GM12878 (cell line): ENCODE measurements around the gene RP2. TPM values are rescaled to one million over a fixed set of nuclear protein-coding genes. Genes with fewer than 3 reads are reported as not detected.

Experiments used
- ATAC-seq: fragments of 200-7000 bp; cut with Tn5 transposase; 3 replicates; pipeline ENCODE4 v1.9.1; 2020; ENCODE audit warnings: mild to moderate bottlenecking, moderate library complexity
- BruUV-seq: library from RNA; stranded (reverse); fragments of 400-500 nt; replicated peaks from 2 replicates; lab custom pipeline; 2021; lab: Mats Ljungman, UMichigan
- CTCF ChIA-PET: fragments of 300-600 bp; sonication (Branson Sonifier 250); formaldehyde crosslinking; extraction: SDS; loops from one replicate; lab custom pipeline; 2021; ENCODE audit warnings: inconsistent platforms; lab: Yijun Ruan, JAX
- POLR2A ChIA-PET: fragments of 350-600 bp; formaldehyde crosslinking; extraction: SDS; loops from one replicate; lab custom pipeline; 2021; ENCODE audit warnings: inconsistent platforms; lab: Charles Lee
- RAD21 ChIA-PET: fragments of 300-600 bp; sonication (Branson Sonifier 250); formaldehyde crosslinking; loops from one replicate; lab custom pipeline; 2023; ENCODE audit warnings: antibody characterized with exemption; ENCODE audit not compliant: unreplicated experiment; lab: Charles Lee
- SMC1A ChIA-PET: fragments of 300-600 bp; sonication (Branson Sonifier 250); formaldehyde crosslinking; loops from one replicate; lab custom pipeline; 2023; ENCODE audit not compliant: unreplicated experiment, uncharacterized antibody; lab: Charles Lee
- DNase-seq: peaks from one replicate; pipeline ENCODE4 v3.0.0-alpha.2; 2011; ENCODE audit warnings: low read depth, low spot score
- FAIRE-seq: peaks from 3 replicates; lab custom pipeline; 2011; peaks lifted over from hg19 to GRCh38; lab: Jason Lieb, UNC
- H2AFZ ChIP-seq: 2 replicates; pipeline ENCODE4 v1.6.0; 2011; ENCODE audit warnings: low read depth, low read length, control low read depth; ENCODE audit not compliant: control insufficient read depth
- H3K27ac ChIP-seq: 2 replicates; pipeline ENCODE4 v1.5.1; 2011; ENCODE audit warnings: control low read depth; ENCODE audit not compliant: control insufficient read depth, insufficient read depth
- H3K27me3 ChIP-seq, 2 experiments: replicated peaks in 1 of 2; 2 replicates each; pipeline versions ENCODE4 v1.6.0 to v1.6.1; 2011; ENCODE audit warnings: low read length in 1 of 2; ENCODE audit not compliant: control insufficient read depth in 2 of 2, insufficient read depth in 2 of 2
- H3K36me3 ChIP-seq, 2 experiments: 2 replicates each; pipeline ENCODE4 v1.5.1; 2011; ENCODE audit warnings: low read length in 1 of 2; ENCODE audit not compliant: control insufficient read depth in 2 of 2, insufficient read depth in 2 of 2
- H3K4me1 ChIP-seq: 2 replicates; pipeline ENCODE4 v1.6.1; 2011; ENCODE audit warnings: mild to moderate bottlenecking, low read length, moderate library complexity, mixed read lengths; ENCODE audit not compliant: control insufficient read depth, insufficient read depth
- H3K4me2 ChIP-seq: 2 replicates; pipeline ENCODE4 v1.6.0; 2011; ENCODE audit warnings: control low read depth; ENCODE audit not compliant: control insufficient read depth, insufficient read depth
- H3K4me3 ChIP-seq: fragments of 200-600 bp; sonication (generic); 2 replicates; pipeline ENCODE4 v1.5.1; 2016
- H3K79me2 ChIP-seq: 2 replicates; pipeline ENCODE4 v1.6.0; 2011; ENCODE audit warnings: low read length; ENCODE audit not compliant: control insufficient read depth, insufficient read depth
- H3K9ac ChIP-seq: 2 replicates; pipeline ENCODE4 v1.8.0; 2011; ENCODE audit warnings: low read length, control low read depth, mixed read lengths; ENCODE audit not compliant: control insufficient read depth, insufficient read depth
- H3K9me3 ChIP-seq: replicated peaks from 3 replicates; pipeline ENCODE4 v1.5.1; 2011; ENCODE audit warnings: mild to moderate bottlenecking, low read length; ENCODE audit not compliant: control insufficient read depth, insufficient read depth
- H4K20me1 ChIP-seq: 2 replicates; pipeline ENCODE4 v1.6.0; 2011; ENCODE audit not compliant: control insufficient read depth, insufficient read depth
- HCFC1 ChIP-seq: fragments of 150-350 bp; IDR thresholded peaks from 2 replicates; pipeline ENCODE4 v1.6.1; 2014; ENCODE audit warnings: low read length
- MYC ChIP-seq: IDR thresholded peaks from 2 replicates; pipeline ENCODE4 v1.6.1; 2011; ENCODE audit warnings: mild to moderate bottlenecking, low read length, moderate library complexity, inconsistent platforms; ENCODE audit not compliant: insufficient read depth, insufficient replicate concordance, insufficient read length, severe bottlenecking
- NBN ChIP-seq: fragments of 450-650 bp; IDR thresholded peaks from 2 replicates; pipeline ENCODE4 v1.6.1; 2016
- POU2F2 ChIP-seq: IDR thresholded peaks from 3 replicates; pipeline ENCODE4 v1.6.1; 2011; ENCODE audit warnings: low read depth, mild to moderate bottlenecking, low read length, borderline replicate concordance
- RELA ChIP-seq: fragments of 450-650 bp; IDR thresholded peaks from 2 replicates; pipeline ENCODE4 v1.8.0; 2014; ENCODE audit warnings: borderline replicate concordance; ENCODE audit not compliant: partially characterized antibody
- RFX5 ChIP-seq: IDR thresholded peaks from 2 replicates; pipeline ENCODE4 v1.6.1; 2011; ENCODE audit warnings: low read depth, low read length, improper control_type of control experiment
- SIN3A ChIP-seq: IDR thresholded peaks from 2 replicates; pipeline ENCODE4 v1.6.1; 2012; ENCODE audit warnings: low read depth, low read length, improper control_type of control experiment
- SIX5 ChIP-seq: IDR thresholded peaks from 2 replicates; pipeline ENCODE4 v1.6.1; 2011; ENCODE audit warnings: mild to moderate bottlenecking, low read depth, low read length, moderate library complexity; ENCODE audit not compliant: severe bottlenecking
- WGBS: methylation state at CpG from one replicate; pipeline ENCODE4 v1.1.6; 2016; ENCODE audit warnings: low lambda C conversion rate; ENCODE audit not compliant: insufficient replicate concordance, insufficient coverage; ENCODE audit errors: missing lambda C conversion rate; 5-methylcytosine and 5-hydroxymethylcytosine counted together
- in situ Hi-C: fragments of 300-500 bp; cut with MboI; formaldehyde crosslinking; loops from 9 replicates; pipeline ENCODE4 v1.14.3; 2018; ENCODE audit warnings: mixed read lengths
- intact Hi-C: fragments of 100-400 bp; cut with micrococcal nuclease; formaldehyde crosslinking; loops from one replicate; pipeline ENCODE4 v1.14.2; 2022; ENCODE audit not compliant: unreplicated experiment
- polyA plus RNA-seq, 11 experiments: library from polyadenylated mRNA; depleted of rRNA in 4 of 11; unstranded in 6 of 11; stranded (reverse) in 5 of 11; fragments of >200 nt; fragmentation: Nextera tagmentation in 4 of 11; fragmentation: Illumina TruSeq in 1 of 11; extraction: Ambion mirVana in 4 of 11; extraction: Trizol in 1 of 11; gene quantifications; 1 replicate in 1 of 11; 2 replicates in 10 of 11; pipeline versions ENCODE4 v1.2.1 to v1.2.3, GENCODE V29; 2011 to 2016; ENCODE audit warnings: inconsistent platforms in 2 of 11, missing spikeins in 2 of 11, low read depth in 1 of 11
- total RNA-seq, 4 experiments: library from RNA; depleted of rRNA in 3 of 4; stranded (reverse); fragments of >200 nt in 3 of 4; fragmentation: Illumina TruSeq in 1 of 4; extraction: Trizol in 1 of 4; gene quantifications; 2 replicates each; pipeline versions ENCODE4 v1.2.1 to v1.2.3, GENCODE V29; 2013 to 2021
- TF ChIP-seq, protein P1 (sequence below), 3 experiments: IDR thresholded peaks in 2 of 3; conservative IDR thresholded peaks in 1 of 3; 2 replicates each; pipeline ENCODE4 v1.5.1; 2011; ENCODE audit warnings: low read depth in 3 of 3, low read length in 3 of 3, mild to moderate bottlenecking in 3 of 3, control low read depth in 2 of 3, moderate library complexity in 2 of 3, inconsistent platforms in 1 of 3, mixed read lengths in 1 of 3; ENCODE audit not compliant: control insufficient read depth in 2 of 3, insufficient read depth in 1 of 3; ENCODE audit errors: extremely low read depth in 1 of 3
- TF ChIP-seq, protein P2 (sequence below): IDR thresholded peaks from 2 replicates; pipeline ENCODE4 v1.6.1; 2012; ENCODE audit warnings: low read depth, low read length, improper control_type of control experiment
- TF ChIP-seq, protein P3 (sequence below): fragments of 450-650 bp; formaldehyde crosslinking; IDR thresholded peaks from 2 replicates; pipeline ENCODE4 v1.4.0; 2022; ENCODE audit warnings: mild to moderate bottlenecking, moderate library complexity
- TF ChIP-seq, protein P4 (sequence below): fragments of 450-650 bp; IDR thresholded peaks from 2 replicates; pipeline ENCODE4 v1.6.1; 2017; ENCODE audit warnings: mild to moderate bottlenecking, low read depth, inconsistent platforms; ENCODE audit not compliant: poor library complexity, severe bottlenecking

Gene RP2
- total and polyA plus RNA-seq, 10 of the 15 experiments (the other 5 are each of a cell fraction or from before 2014, with no cell fraction given) = 3.5 to 11.0 (median 5.7) TPM

DNA sequence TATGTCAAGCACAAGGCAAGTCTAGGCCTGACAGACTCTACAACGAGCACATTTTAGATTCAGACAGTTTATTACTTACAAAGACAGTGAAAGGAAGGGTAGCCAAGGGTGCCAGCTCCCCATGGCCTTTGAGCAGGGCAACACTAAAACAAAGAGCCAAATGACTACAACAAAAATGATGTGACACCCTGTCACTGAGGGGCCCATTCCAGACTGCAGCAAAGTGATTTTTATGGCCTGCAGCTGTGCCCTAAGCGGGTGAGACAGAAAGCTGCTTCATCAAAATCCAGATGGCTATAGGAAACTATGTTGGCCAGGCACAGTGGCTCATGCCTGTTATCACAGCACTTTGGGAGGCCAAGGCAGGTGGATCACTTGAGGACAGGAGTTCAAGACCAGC, 13.4 kb upstream of the RP2 start:
- no peak for DNase-seq
- SMC1A ChIA-PET = no interaction called here
- no peak overlapping the region for H2AFZ ChIP-seq
- no peak overlapping the region for H3K27ac ChIP-seq
- ATAC-seq = no peak
- no peaks in the 10 kb centered on the region for H3K27me3 ChIP-seq
- no peak for FAIRE-seq
- POLR2A ChIA-PET = no interaction called here
- H3K4me1 ChIP-seq = no peaks in the 10 kb centered on the region
- no peaks in the 10 kb centered on the region for H3K79me2 ChIP-seq
- intact Hi-C loops (no loop called here), in situ Hi-C loops (no loop called here)
- H3K9ac ChIP-seq = no peak overlapping the region
- no peak overlapping the region for H3K4me2 ChIP-seq
- CTCF ChIA-PET = no interaction called here
- H3K9me3 ChIP-seq = no peaks in the 10 kb centered on the region
- H4K20me1 ChIP-seq = no peaks in the 10 kb centered on the region
- RAD21 ChIA-PET = no interaction called here
- 29% methylated on average over 2 of the region's 2 CpGs for WGBS
- BruUV-seq = no TSS peak
- H3K4me3 ChIP-seq = no peak overlapping the region
- no peaks in the 10 kb centered on the region for H3K36me3 ChIP-seq
- TF ChIP-seq SIN3A (no peak), RFX5 (no peak), SIX5 (no peak), MYC (no peak), POU2F2 (no peak), HCFC1 (no peak), NBN (no peak), RELA (no peak)
- TF ChIP-seq, protein P1, sequence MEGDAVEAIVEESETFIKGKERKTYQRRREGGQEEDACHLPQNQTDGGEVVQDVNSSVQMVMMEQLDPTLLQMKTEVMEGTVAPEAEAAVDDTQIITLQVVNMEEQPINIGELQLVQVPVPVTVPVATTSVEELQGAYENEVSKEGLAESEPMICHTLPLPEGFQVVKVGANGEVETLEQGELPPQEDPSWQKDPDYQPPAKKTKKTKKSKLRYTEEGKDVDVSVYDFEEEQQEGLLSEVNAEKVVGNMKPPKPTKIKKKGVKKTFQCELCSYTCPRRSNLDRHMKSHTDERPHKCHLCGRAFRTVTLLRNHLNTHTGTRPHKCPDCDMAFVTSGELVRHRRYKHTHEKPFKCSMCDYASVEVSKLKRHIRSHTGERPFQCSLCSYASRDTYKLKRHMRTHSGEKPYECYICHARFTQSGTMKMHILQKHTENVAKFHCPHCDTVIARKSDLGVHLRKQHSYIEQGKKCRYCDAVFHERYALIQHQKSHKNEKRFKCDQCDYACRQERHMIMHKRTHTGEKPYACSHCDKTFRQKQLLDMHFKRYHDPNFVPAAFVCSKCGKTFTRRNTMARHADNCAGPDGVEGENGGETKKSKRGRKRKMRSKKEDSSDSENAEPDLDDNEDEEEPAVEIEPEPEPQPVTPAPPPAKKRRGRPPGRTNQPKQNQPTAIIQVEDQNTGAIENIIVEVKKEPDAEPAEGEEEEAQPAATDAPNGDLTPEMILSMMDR (IDR thresholded peaks at IDR 0.05 in 2 of 3, conservative IDR thresholded peaks at IDR 0.05 in 1 of 3; ENCODE audit: control insufficient read depth in 2 of 3, extremely low read depth in 1 of 3, insufficient read depth in 1 of 3, low read depth in 3 of 3, low read length in 3 of 3) = no peak
- TF ChIP-seq, protein P2, sequence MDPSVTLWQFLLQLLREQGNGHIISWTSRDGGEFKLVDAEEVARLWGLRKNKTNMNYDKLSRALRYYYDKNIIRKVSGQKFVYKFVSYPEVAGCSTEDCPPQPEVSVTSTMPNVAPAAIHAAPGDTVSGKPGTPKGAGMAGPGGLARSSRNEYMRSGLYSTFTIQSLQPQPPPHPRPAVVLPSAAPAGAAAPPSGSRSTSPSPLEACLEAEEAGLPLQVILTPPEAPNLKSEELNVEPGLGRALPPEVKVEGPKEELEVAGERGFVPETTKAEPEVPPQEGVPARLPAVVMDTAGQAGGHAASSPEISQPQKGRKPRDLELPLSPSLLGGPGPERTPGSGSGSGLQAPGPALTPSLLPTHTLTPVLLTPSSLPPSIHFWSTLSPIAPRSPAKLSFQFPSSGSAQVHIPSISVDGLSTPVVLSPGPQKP = no peak
- TF ChIP-seq, protein P3, sequence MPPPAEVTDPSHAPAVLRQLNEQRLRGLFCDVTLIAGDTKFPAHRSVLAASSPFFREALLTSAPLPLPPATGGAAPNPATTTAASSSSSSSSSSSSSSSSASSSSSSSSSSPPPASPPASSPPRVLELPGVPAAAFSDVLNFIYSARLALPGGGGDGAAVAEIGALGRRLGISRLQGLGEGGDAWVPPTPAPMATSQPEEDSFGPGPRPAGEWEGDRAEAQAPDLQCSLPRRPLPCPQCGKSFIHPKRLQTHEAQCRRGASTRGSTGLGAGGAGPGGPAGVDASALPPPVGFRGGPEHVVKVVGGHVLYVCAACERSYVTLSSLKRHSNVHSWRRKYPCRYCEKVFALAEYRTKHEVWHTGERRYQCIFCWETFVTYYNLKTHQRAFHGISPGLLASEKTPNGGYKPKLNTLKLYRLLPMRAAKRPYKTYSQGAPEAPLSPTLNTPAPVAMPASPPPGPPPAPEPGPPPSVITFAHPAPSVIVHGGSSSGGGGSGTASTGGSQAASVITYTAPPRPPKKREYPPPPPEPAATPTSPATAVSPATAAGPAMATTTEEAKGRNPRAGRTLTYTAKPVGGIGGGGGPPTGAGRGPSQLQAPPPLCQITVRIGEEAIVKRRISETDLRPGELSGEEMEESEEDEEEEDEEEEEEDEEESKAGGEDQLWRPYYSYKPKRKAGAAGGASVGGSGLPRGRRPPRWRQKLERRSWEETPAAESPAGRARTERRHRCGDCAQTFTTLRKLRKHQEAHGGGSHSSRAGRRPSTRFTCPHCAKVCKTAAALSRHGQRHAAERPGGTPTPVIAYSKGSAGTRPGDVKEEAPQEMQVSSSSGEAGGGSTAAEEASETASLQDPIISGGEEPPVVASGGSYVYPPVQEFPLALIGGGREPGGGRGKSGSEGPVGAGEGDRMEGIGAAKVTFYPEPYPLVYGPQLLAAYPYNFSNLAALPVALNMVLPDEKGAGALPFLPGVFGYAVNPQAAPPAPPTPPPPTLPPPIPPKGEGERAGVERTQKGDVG (CRISPR knock-in tag) = no peak
- TF ChIP-seq, protein P4, sequence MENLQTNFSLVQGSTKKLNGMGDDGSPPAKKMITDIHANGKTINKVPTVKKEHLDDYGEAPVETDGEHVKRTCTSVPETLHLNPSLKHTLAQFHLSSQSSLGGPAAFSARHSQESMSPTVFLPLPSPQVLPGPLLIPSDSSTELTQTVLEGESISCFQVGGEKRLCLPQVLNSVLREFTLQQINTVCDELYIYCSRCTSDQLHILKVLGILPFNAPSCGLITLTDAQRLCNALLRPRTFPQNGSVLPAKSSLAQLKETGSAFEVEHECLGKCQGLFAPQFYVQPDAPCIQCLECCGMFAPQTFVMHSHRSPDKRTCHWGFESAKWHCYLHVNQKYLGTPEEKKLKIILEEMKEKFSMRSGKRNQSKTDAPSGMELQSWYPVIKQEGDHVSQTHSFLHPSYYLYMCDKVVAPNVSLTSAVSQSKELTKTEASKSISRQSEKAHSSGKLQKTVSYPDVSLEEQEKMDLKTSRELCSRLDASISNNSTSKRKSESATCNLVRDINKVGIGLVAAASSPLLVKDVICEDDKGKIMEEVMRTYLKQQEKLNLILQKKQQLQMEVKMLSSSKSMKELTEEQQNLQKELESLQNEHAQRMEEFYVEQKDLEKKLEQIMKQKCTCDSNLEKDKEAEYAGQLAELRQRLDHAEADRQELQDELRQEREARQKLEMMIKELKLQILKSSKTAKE = no peak
